WTC11 (cell line): ENCODE data around the gene ATP8B4.

ENCODE experiments used
- ATF1 ChIP-seq: sonication (generic); formaldehyde crosslinking; IDR thresholded peaks from 2 replicates; pipeline ENCODE4 v1.8.1; 2023; ENCODE audit warnings: mild to moderate bottlenecking, moderate library complexity, missing genetic modification reagents
- ATF6 ChIP-seq: sonication (generic); formaldehyde crosslinking; IDR thresholded peaks from 2 replicates; pipeline ENCODE4 v1.8.1; 2023; ENCODE audit warnings: mild to moderate bottlenecking, missing genetic modification reagents
- CTCF ChIP-seq: fragments of 200-600 bp; IDR thresholded peaks from 2 replicates; pipeline ENCODE4 v1.8.0; 2022; ENCODE audit warnings: antibody characterized with exemption
- E2F1 ChIP-seq: sonication (generic); formaldehyde crosslinking; IDR thresholded peaks from 2 replicates; pipeline ENCODE4 v1.8.0; 2022; ENCODE audit warnings: mild to moderate bottlenecking, missing genetic modification reagents
- E2F4 ChIP-seq: sonication (generic); formaldehyde crosslinking; IDR thresholded peaks from 2 replicates; pipeline ENCODE4 v1.8.1; 2022; ENCODE audit warnings: low read depth, mild to moderate bottlenecking, moderate library complexity, missing genetic modification reagents, borderline replicate concordance
- ESRRA ChIP-seq: sonication (generic); formaldehyde crosslinking; IDR thresholded peaks from 2 replicates; pipeline ENCODE4 v1.8.1; 2022; ENCODE audit warnings: mild to moderate bottlenecking, missing genetic modification reagents, borderline replicate concordance
- FOXP1 ChIP-seq: sonication (generic); formaldehyde crosslinking; IDR thresholded peaks from 2 replicates; pipeline ENCODE4 v1.8.0; 2022; ENCODE audit warnings: missing genetic modification reagents, mild to moderate bottlenecking, moderate library complexity, borderline replicate concordance
- IRF2 ChIP-seq: sonication (generic); formaldehyde crosslinking; IDR thresholded peaks from 2 replicates; pipeline ENCODE4 v1.8.0; 2022; ENCODE audit warnings: low read depth, missing genetic modification reagents, borderline replicate concordance
- JUN ChIP-seq: sonication (generic); formaldehyde crosslinking; IDR thresholded peaks from 2 replicates; pipeline ENCODE4 v1.8.0; 2023; ENCODE audit warnings: mild to moderate bottlenecking, missing genetic modification reagents
- MAX ChIP-seq: sonication (generic); formaldehyde crosslinking; IDR thresholded peaks from 2 replicates; pipeline ENCODE4 v1.8.0; 2022; ENCODE audit warnings: mild to moderate bottlenecking, missing genetic modification reagents
- NR2C2 ChIP-seq: sonication (generic); formaldehyde crosslinking; IDR thresholded peaks from 2 replicates; pipeline ENCODE4 v1.8.0; 2022; ENCODE audit warnings: mild to moderate bottlenecking, missing genetic modification reagents
- TEAD4 ChIP-seq: sonication (generic); formaldehyde crosslinking; IDR thresholded peaks from 2 replicates; pipeline ENCODE4 v1.8.0; 2022; ENCODE audit warnings: mild to moderate bottlenecking, missing genetic modification reagents
- USF2 ChIP-seq: sonication (generic); formaldehyde crosslinking; IDR thresholded peaks from 2 replicates; pipeline ENCODE4 v1.8.1; 2023; ENCODE audit warnings: mild to moderate bottlenecking, missing genetic modification reagents, moderate library complexity

- no peak for TF ChIP-seq MAX
- no peak for TF ChIP-seq NR2C2 (CRISPR knock-in tag)
- no peak for TF ChIP-seq JUN (CRISPR knock-in tag)
- TF ChIP-seq CTCF: no peak
- TF ChIP-seq IRF2 (CRISPR knock-in tag): no peak
- TF ChIP-seq ESRRA (CRISPR knock-in tag): no peak
- TF ChIP-seq FOXP1 (CRISPR knock-in tag): no peak
- no peak for TF ChIP-seq ATF6
- TF ChIP-seq TEAD4 (CRISPR knock-in tag): no peak
- no peak for TF ChIP-seq E2F1 (CRISPR knock-in tag)
- no peak for TF ChIP-seq USF2 (CRISPR knock-in tag)
- no peak for TF ChIP-seq ATF1
- TF ChIP-seq E2F4: no peak
Observed at GRCh38 chr15:49908236-49908932, 210.6 kb downstream of the ATP8B4 start.
